SK-N-SH treated with all-trans-retinoic acid at 6 μM for 48 hours (cell line): ENCODE data around the gene ECE2.

Source experiments
- ARNTL ChIP-seq: fragments of 450-650 bp; formaldehyde crosslinking; IDR thresholded peaks from 2 replicates; pipeline ENCODE4 v1.5.0; 2020; ENCODE audit warnings: low read depth, mild to moderate bottlenecking, moderate library complexity, borderline replicate concordance
- BACH2 ChIP-seq: fragments of 250-450 bp; sonication (Bioruptor Pico); IDR thresholded peaks from 2 replicates; pipeline ENCODE4 v1.9.0; 2021; ENCODE audit warnings: mild to moderate bottlenecking, borderline replicate concordance
- CREB5 ChIP-seq: fragments of 250-450 bp; sonication (Bioruptor Pico); IDR thresholded peaks from 2 replicates; pipeline ENCODE4 v1.5.1; 2020; ENCODE audit warnings: low read depth, mild to moderate bottlenecking, moderate library complexity
- ESRRG ChIP-seq: fragments of 250-450 bp; sonication (Bioruptor Pico); IDR thresholded peaks from 2 replicates; pipeline ENCODE4 v1.6.1; 2021; ENCODE audit warnings: mild to moderate bottlenecking
- GLIS3 ChIP-seq: fragments of 250-450 bp; sonication (Bioruptor Pico); IDR thresholded peaks from 2 replicates; pipeline ENCODE4 v1.5.0; 2020; ENCODE audit warnings: mild to moderate bottlenecking, moderate library complexity
- OSR1 ChIP-seq: fragments of 250-450 bp; sonication (Bioruptor Pico); IDR thresholded peaks from 2 replicates; pipeline ENCODE4 v1.8.0; 2022; ENCODE audit warnings: moderate library complexity, mild to moderate bottlenecking, inconsistent platforms
- RARB ChIP-seq: fragments of 250-450 bp; sonication (Bioruptor Pico); IDR thresholded peaks from 2 replicates; pipeline ENCODE4 v1.8.0; 2021; ENCODE audit warnings: mild to moderate bottlenecking, moderate library complexity
- TOX ChIP-seq: fragments of 250-450 bp; sonication (Bioruptor Pico); IDR thresholded peaks from 2 replicates; pipeline ENCODE4 v1.8.0; 2021; ENCODE audit warnings: mild to moderate bottlenecking, moderate library complexity, borderline replicate concordance
- ZFP30 ChIP-seq: fragments of 450-650 bp; formaldehyde crosslinking; IDR thresholded peaks from 2 replicates; pipeline ENCODE4 v1.5.0; 2022; ENCODE audit warnings: mild to moderate bottlenecking, moderate library complexity
- ZNF8 ChIP-seq: fragments of 450-650 bp; formaldehyde crosslinking; IDR thresholded peaks from 2 replicates; pipeline ENCODE4 v1.5.0; 2020; ENCODE audit warnings: mild to moderate bottlenecking, moderate library complexity
- TF ChIP-seq, protein P1 (sequence below): fragments of 250-450 bp; sonication (Bioruptor Pico); IDR thresholded peaks from 2 replicates; pipeline ENCODE4 v1.8.0; 2020; ENCODE audit warnings: mild to moderate bottlenecking, moderate library complexity, borderline replicate concordance
- TF ChIP-seq, protein P2 (sequence below): fragments of 250-450 bp; sonication (Bioruptor Pico); IDR thresholded peaks from 2 replicates; pipeline ENCODE4 v1.8.0; 2021; ENCODE audit warnings: low read depth, mild to moderate bottlenecking, moderate library complexity, borderline replicate concordance
- TF ChIP-seq, protein P3 (sequence below): fragments of 250-450 bp; sonication (Bioruptor Pico); IDR thresholded peaks from 2 replicates; pipeline ENCODE4 v1.5.1; 2021; ENCODE audit warnings: mild to moderate bottlenecking, moderate library complexity
- TF ChIP-seq, protein P4 (sequence below): fragments of 250-450 bp; sonication (Bioruptor Pico); IDR thresholded peaks from 2 replicates; pipeline ENCODE4 v1.5.0; 2020; ENCODE audit warnings: mild to moderate bottlenecking, moderate library complexity

DNA sequence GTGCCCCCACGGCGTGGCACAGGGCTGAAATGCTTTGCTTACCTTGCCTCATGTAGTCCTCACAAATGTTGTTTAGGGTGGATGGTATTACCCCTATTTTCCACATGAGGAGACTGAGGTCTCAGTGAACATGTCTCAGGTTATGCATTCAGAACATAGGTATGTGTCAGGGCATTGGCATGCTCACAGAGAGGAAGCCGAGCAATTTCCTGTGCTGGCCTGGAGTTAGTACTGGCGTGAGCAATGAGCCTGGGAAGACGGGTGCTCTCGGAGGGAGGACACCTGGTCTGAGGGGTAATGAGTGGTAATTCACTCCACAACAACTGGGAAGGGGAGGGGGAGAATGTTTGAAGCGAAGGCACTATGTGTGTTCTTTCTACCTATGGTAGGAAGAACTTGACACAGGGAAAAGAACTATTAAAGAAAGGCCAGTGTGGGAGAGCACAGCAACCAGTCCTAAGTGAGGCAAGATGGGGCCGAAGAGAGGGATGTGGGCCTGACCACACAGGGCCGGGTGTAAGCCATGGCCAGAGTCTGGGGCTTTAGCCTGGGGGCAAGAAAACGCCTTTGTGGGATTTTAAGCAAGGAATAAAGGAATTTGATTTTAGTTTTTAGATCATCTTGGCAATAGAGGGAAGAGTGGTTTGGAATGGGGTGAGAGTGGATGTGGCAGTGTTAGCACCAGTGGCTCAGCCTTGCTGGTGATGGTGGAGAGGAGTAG, 56.7 kb downstream of the ECE2 start:
- no peak for TF ChIP-seq ZFP30 (CRISPR knock-in tag)
- TF ChIP-seq ARNTL (CRISPR knock-in tag) = no peak
- TF ChIP-seq, protein P1, sequence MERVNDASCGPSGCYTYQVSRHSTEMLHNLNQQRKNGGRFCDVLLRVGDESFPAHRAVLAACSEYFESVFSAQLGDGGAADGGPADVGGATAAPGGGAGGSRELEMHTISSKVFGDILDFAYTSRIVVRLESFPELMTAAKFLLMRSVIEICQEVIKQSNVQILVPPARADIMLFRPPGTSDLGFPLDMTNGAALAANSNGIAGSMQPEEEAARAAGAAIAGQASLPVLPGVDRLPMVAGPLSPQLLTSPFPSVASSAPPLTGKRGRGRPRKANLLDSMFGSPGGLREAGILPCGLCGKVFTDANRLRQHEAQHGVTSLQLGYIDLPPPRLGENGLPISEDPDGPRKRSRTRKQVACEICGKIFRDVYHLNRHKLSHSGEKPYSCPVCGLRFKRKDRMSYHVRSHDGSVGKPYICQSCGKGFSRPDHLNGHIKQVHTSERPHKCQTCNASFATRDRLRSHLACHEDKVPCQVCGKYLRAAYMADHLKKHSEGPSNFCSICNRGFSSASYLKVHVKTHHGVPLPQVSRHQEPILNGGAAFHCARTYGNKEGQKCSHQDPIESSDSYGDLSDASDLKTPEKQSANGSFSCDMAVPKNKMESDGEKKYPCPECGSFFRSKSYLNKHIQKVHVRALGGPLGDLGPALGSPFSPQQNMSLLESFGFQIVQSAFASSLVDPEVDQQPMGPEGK (CRISPR knock-in tag) = no peak
- TF ChIP-seq ZNF8 (CRISPR knock-in tag) = no peak
- TF ChIP-seq BACH2 (CRISPR knock-in tag) = no peak
- no peak for TF ChIP-seq CREB5 (CRISPR knock-in tag)
- TF ChIP-seq, protein P2, sequence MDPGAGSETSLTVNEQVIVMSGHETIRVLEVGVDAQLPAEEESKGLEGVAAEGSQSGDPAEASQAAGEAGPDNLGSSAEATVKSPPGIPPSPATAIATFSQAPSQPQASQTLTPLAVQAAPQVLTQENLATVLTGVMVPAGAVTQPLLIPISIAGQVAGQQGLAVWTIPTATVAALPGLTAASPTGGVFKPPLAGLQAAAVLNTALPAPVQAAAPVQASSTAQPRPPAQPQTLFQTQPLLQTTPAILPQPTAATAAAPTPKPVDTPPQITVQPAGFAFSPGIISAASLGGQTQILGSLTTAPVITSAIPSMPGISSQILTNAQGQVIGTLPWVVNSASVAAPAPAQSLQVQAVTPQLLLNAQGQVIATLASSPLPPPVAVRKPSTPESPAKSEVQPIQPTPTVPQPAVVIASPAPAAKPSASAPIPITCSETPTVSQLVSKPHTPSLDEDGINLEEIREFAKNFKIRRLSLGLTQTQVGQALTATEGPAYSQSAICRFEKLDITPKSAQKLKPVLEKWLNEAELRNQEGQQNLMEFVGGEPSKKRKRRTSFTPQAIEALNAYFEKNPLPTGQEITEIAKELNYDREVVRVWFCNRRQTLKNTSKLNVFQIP (CRISPR knock-in tag) = no peak
- no peak for TF ChIP-seq OSR1 (CRISPR knock-in tag)
- TF ChIP-seq TOX (CRISPR knock-in tag) = no peak
- TF ChIP-seq, protein P3, sequence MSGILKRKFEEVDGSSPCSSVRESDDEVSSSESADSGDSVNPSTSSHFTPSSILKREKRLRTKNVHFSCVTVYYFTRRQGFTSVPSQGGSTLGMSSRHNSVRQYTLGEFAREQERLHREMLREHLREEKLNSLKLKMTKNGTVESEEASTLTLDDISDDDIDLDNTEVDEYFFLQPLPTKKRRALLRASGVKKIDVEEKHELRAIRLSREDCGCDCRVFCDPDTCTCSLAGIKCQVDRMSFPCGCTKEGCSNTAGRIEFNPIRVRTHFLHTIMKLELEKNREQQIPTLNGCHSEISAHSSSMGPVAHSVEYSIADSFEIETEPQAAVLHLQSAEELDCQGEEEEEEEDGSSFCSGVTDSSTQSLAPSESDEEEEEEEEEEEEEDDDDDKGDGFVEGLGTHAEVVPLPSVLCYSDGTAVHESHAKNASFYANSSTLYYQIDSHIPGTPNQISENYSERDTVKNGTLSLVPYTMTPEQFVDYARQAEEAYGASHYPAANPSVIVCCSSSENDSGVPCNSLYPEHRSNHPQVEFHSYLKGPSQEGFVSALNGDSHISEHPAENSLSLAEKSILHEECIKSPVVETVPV (CRISPR knock-in tag) = no peak
- TF ChIP-seq, protein P4, sequence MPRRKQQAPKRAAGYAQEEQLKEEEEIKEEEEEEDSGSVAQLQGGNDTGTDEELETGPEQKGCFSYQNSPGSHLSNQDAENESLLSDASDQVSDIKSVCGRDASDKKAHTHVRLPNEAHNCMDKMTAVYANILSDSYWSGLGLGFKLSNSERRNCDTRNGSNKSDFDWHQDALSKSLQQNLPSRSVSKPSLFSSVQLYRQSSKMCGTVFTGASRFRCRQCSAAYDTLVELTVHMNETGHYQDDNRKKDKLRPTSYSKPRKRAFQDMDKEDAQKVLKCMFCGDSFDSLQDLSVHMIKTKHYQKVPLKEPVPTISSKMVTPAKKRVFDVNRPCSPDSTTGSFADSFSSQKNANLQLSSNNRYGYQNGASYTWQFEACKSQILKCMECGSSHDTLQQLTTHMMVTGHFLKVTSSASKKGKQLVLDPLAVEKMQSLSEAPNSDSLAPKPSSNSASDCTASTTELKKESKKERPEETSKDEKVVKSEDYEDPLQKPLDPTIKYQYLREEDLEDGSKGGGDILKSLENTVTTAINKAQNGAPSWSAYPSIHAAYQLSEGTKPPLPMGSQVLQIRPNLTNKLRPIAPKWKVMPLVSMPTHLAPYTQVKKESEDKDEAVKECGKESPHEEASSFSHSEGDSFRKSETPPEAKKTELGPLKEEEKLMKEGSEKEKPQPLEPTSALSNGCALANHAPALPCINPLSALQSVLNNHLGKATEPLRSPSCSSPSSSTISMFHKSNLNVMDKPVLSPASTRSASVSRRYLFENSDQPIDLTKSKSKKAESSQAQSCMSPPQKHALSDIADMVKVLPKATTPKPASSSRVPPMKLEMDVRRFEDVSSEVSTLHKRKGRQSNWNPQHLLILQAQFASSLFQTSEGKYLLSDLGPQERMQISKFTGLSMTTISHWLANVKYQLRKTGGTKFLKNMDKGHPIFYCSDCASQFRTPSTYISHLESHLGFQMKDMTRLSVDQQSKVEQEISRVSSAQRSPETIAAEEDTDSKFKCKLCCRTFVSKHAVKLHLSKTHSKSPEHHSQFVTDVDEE (CRISPR knock-in tag) = no peak
- no peak for TF ChIP-seq RARB
- TF ChIP-seq ESRRG (CRISPR knock-in tag) = no peak
- no peak for TF ChIP-seq GLIS3
